Measurements from ENCODE around the gene USB1. TPM values are rescaled to one million over a fixed set of nuclear protein-coding genes. Genes with fewer than 3 reads are reported as not detected.

USB1 gene
- total RNA-seq, 2 experiments from 2014 or later: 32.9 to 37.5 TPM

GRCh38 chr16:57967916-57968315, 33.3 kb upstream of the USB1 start:
- Mint-ChIP-seq H3K9me3 (no peaks in the 10 kb centered on the region), H3K27me3 (no peaks in the 10 kb centered on the region), H3K4me3 (no peak overlapping the region), H3K4me1 (ENCODE audit: low read depth) (no peaks in the 10 kb centered on the region), H3K27ac (no peak overlapping the region), H3K36me3 (ENCODE audit: low read depth) (no peaks in the 10 kb centered on the region)
- ChIA-PET CTCF (interaction anchor here (1.3 kb wide), 1 partner anchor 68 kb away, joined by 3 read pairs; no protein-coding TSS in a partner anchor), POLR2A (no interaction called here)
- ATAC-seq (no peak), DNase-seq (no peak)
- intact Hi-C loops (cut with micrococcal nuclease): no loop called here
- TF ChIP-seq CTCF (IDR thresholded peaks at IDR 0.05): no peak

- no peak for TF ChIP-seq CTCF (IDR thresholded peaks at IDR 0.05)
- ChIA-PET CTCF (no interaction called here), POLR2A (no interaction called here)
- no peaks in the 10 kb centered on the region for H3K36me3 Mint-ChIP-seq (ENCODE audit: low read depth)
- H3K4me3 Mint-ChIP-seq: no peak overlapping the region
- no peaks in the 10 kb centered on the region for H3K27me3 Mint-ChIP-seq
- intact Hi-C loops (cut with micrococcal nuclease): no loop called here
- H3K4me1 Mint-ChIP-seq (ENCODE audit: low read depth): no peaks in the 10 kb centered on the region
- H3K27ac Mint-ChIP-seq: no peak overlapping the region
- ATAC-seq: no peak
- no peaks in the 10 kb centered on the region for H3K9me3 Mint-ChIP-seq
- DNase-seq: no peak
Measured at GRCh38 chr16:57969451-57970123, 31.6 kb upstream of the USB1 start.

GRCh38 chr16:57970319-57970718, 30.9 kb upstream of the USB1 start:
- CTCF ChIA-PET: no interaction called here
- Mint-ChIP-seq H3K36me3 (ENCODE audit: low read depth) (no peaks in the 10 kb centered on the region), H3K4me3 (no peak overlapping the region), H3K27me3 (no peaks in the 10 kb centered on the region), H3K4me1 (ENCODE audit: low read depth) (no peaks in the 10 kb centered on the region), H3K9me3 (no peaks in the 10 kb centered on the region), H3K27ac (no peak overlapping the region)
- DNase-seq: no peak
- no peak for ATAC-seq
- POLR2A ChIA-PET: no interaction called here
- intact Hi-C loops (cut with micrococcal nuclease): no loop called here
- TF ChIP-seq CTCF (IDR thresholded peaks at IDR 0.05): no peak

GRCh38 chr16:57970970-57971369, 30.2 kb upstream of the USB1 start, which contains the start of gene CNGB1:
Gene CNGB1, minus strand, starts transcription at chr16:57971128. Its CDS starts 3,842 bp downstream, at chr16:57967286.
- POLR2A ChIA-PET: no interaction called here
- Mint-ChIP-seq H3K27me3 (no peaks in the 10 kb centered on the region), H3K27ac (no peak within 1 kb of the TSS), H3K4me3 (no peak within 1 kb of the TSS), H3K4me1 (ENCODE audit: low read depth) (no peaks in the 10 kb centered on the region), H3K36me3 (ENCODE audit: low read depth) (no peaks in the 10 kb centered on the region), H3K9me3 (no peaks in the 10 kb centered on the region)
- ATAC-seq: no peak
- intact Hi-C loops (cut with micrococcal nuclease): no loop called here
- no peak for DNase-seq
- CTCF ChIA-PET: interaction anchor here (0.7 kb wide), 1 partner anchor 9 kb away, joined by 3 read pairs; no protein-coding TSS in a partner anchor
- TF ChIP-seq CTCF (IDR thresholded peaks at IDR 0.05): no peak

- DNase-seq (no peak), ATAC-seq (no peak)
- Mint-ChIP-seq H3K4me3 (no peak overlapping the region), H3K4me1 (ENCODE audit: low read depth) (no peaks in the 10 kb centered on the region), H3K36me3 (ENCODE audit: low read depth) (no peaks in the 10 kb centered on the region), H3K27ac (no peak overlapping the region), H3K9me3 (no peaks in the 10 kb centered on the region), H3K27me3 (no peaks in the 10 kb centered on the region)
- ChIA-PET CTCF (interaction anchor here (0.7 to 1.5 kb wide), 2 partner anchors 8 to 28 kb away, joined by 3 read pairs; partner anchors contain the start of gene ZNF319), POLR2A (no interaction called here)
- intact Hi-C loops (cut with micrococcal nuclease): no loop called here
- no peak for TF ChIP-seq CTCF (IDR thresholded peaks at IDR 0.05)
Measured at GRCh38 chr16:57971848-57972247, 29.4 kb upstream of the USB1 start.

All from activated CD8-positive, alpha-beta T cell treated with anti-CD3 and anti-CD28 coated beads for 36 hours (primary cell).